ENCODE data around the gene CRMP1. TPM values are rescaled to one million over a fixed set of nuclear protein-coding genes. Genes with fewer than 3 reads are reported as not detected.

CRMP1 gene
- total RNA-seq, 3 donors from 2014 or later = 0.44 to 1.6 (median 1.3) TPM

Other genes starting within 250 kb of the CRMP1 start
- gene EVC2, start 184.5 kb downstream of the CRMP1 start, total RNA-seq = 10 to 100 TPM; 16.0 to 19.5 (median 17.7) TPM
- 10 to 100 TPM; 20.0 to 27.5 (median 25.9) TPM for gene EVC, start 181.9 kb downstream of the CRMP1 start, total RNA-seq
- gene C4orf50, start 125.3 kb upstream of the CRMP1 start, total RNA-seq = under 1 TPM in 2 of 3 donors, not detected in 1; under 0.01 TPM

All from breast epithelium (tissue), 3 donors.